GM12891 (cell line): ENCODE results near the gene IL1RAPL1.

Experiments used
- PAX5 ChIP-seq: IDR thresholded peaks from 2 replicates; pipeline ENCODE4 v1.6.1; 2011; ENCODE audit warnings: low read length, moderate library complexity, mild to moderate bottlenecking; ENCODE audit not compliant: insufficient read depth, severe bottlenecking
- POLR2A ChIP-seq: IDR thresholded peaks from 2 replicates; pipeline ENCODE4 v1.6.1; 2011; ENCODE audit warnings: low read depth, low read length, control low read depth
- POLR2AphosphoS5 ChIP-seq: IDR thresholded peaks from 2 replicates; pipeline ENCODE4 v1.6.1; 2011; ENCODE audit warnings: low read depth, low read length, control low read depth
- POU2F2 ChIP-seq: IDR thresholded peaks from 2 replicates; pipeline ENCODE4 v1.6.1; 2011; ENCODE audit warnings: low read depth, mild to moderate bottlenecking, control low read depth, low read length, moderate library complexity
- SPI1 ChIP-seq: IDR thresholded peaks from 2 replicates; pipeline ENCODE4 v1.6.1; 2011; ENCODE audit warnings: low read depth, low read length, control low read depth
- TAF1 ChIP-seq: IDR thresholded peaks from 2 replicates; pipeline ENCODE4 v1.6.1; 2011; ENCODE audit warnings: low read depth, low read length, control low read depth

DNA sequence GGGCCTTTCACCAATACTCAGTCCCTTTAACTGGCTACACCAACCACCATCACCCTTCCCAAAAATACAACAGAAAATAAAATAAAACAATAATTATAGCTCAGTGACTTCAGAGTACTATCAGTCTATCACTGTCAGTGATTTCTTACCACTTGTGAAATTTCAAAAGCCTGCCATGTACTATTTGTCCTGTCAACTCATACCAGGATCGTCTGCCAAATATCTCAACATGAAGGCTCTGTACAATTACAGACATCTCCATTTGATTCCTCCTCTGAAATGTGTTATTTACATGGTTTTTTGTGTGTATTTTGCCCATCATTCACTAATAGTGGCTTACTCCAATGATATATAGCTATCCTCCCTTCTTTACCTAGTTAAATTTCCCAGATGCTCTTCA is 772.0 kb downstream of the IL1RAPL1 start:
- TF ChIP-seq POLR2A (no peak), TAF1 (no peak), SPI1 (no peak), POLR2AphosphoS5 (no peak), POU2F2 (no peak), PAX5 (no peak)
